ENCODE results near the gene KAT2A. TPM values are rescaled to one million over a fixed set of nuclear protein-coding genes. Genes with fewer than 3 reads are reported as not detected.
"Not testable (repeated sequence)": the region's sequence is repeated elsewhere in the genome, so short reads cannot be mapped to it uniquely, and the experiment has no call there.

KAT2A gene
- total RNA-seq, 1 donor from 2014 or later = 13.1 TPM

GRCh38 chr17:42142371-42142896 lies 21.3 kb upstream of the KAT2A start:
- DNase-seq (ENCODE audit: low read depth) = no peak
- TF ChIP-seq CTCF (conservative IDR thresholded peaks at IDR 0.05; ENCODE audit: low read depth, low read length) = no peak
- H3K4me3 ChIP-seq (ENCODE audit: low read depth, low read length) = no peak overlapping the region

- H3K4me3 ChIP-seq (ENCODE audit: low read depth, low read length) = no peak overlapping the region
- no peak for TF ChIP-seq CTCF (conservative IDR thresholded peaks at IDR 0.05; ENCODE audit: low read depth, low read length)
- DNase-seq (ENCODE audit: low read depth) = no peak
Observed at GRCh38 chr17:42141382-42141781, 20.2 kb upstream of the KAT2A start.

GRCh38 chr17:42140690-42141089 lies 19.5 kb upstream of the KAT2A start:
- not testable (repeated sequence) for DNase-seq (ENCODE audit: low read depth)

GRCh38 chr17:42138749-42139492 lies 17.8 kb upstream of the KAT2A start:
- no peak for DNase-seq (ENCODE audit: low read depth)
- H3K4me3 ChIP-seq (ENCODE audit: low read depth, low read length) = no peak overlapping the region
- no peak for TF ChIP-seq CTCF (conservative IDR thresholded peaks at IDR 0.05; ENCODE audit: low read depth, low read length)

More at GRCh38 chr17:42140690-42141089, 19.5 kb upstream of the KAT2A start:
- H3K4me3 ChIP-seq (ENCODE audit: low read depth, low read length) = not testable (repeated sequence)

GRCh38 chr17:42136654-42137051 lies 15.5 kb upstream of the KAT2A start:
- DNase-seq (ENCODE audit: low read depth) = no peak
- no peak overlapping the region for H3K4me3 ChIP-seq (ENCODE audit: low read depth, low read length)
- TF ChIP-seq CTCF (conservative IDR thresholded peaks at IDR 0.05; ENCODE audit: low read depth, low read length) = no peak

GRCh38 chr17:42135664-42136653 lies 14.8 kb upstream of the KAT2A start:
- no peak for DNase-seq (ENCODE audit: low read depth)

More at GRCh38 chr17:42135664-42136653, 14.8 kb upstream of the KAT2A start:
- no peak for TF ChIP-seq CTCF (conservative IDR thresholded peaks at IDR 0.05; ENCODE audit: low read depth, low read length)
- H3K4me3 ChIP-seq (ENCODE audit: low read depth, low read length) = no peak overlapping the region

All from epithelial cell of proximal tubule (primary cell).